Thoracic aorta (tissue), 2 donors: ENCODE results near the gene ATXN10. TPM values are rescaled to one million over a fixed set of nuclear protein-coding genes. Genes with fewer than 3 reads are reported as not detected.

Experiments
- ATAC-seq: fragments of 150-250 bp; one replicate; pipeline ENCODE4 v1.8.0; 2017; ENCODE audit warnings: low read depth; ENCODE audit not compliant: insufficient number of reproducible peaks, low FRiP score
- DNase-seq: peaks from one replicate; pipeline ENCODE4 v3.0.0-alpha.2; 2020; ENCODE audit warnings: low spot score
- H3K27ac ChIP-seq, 2 donors: fragments of 200-600 bp; sonication (generic); 1 replicate in 1 of 2; 2 replicates in 1 of 2; pipeline ENCODE4 v1.5.1; 2016; ENCODE audit warnings: mild to moderate bottlenecking in 2 of 2, moderate library complexity in 2 of 2
- H3K27me3 ChIP-seq: fragments of 200-600 bp; sonication (generic); replicated peaks from 2 replicates; pipeline ENCODE4 v1.6.0; 2016; ENCODE audit warnings: mild to moderate bottlenecking; ENCODE audit not compliant: insufficient read depth
- H3K36me3 ChIP-seq: fragments of 200-600 bp; sonication (generic); one replicate; pipeline ENCODE4 v1.5.1; 2016
- H3K4me1 ChIP-seq, 2 donors: fragments of 200-600 bp; sonication (generic); 1 replicate in 1 of 2; 2 replicates in 1 of 2; pipeline versions ENCODE4 v1.5.1 to v1.6.0; 2016; ENCODE audit warnings: low read depth in 2 of 2, mild to moderate bottlenecking in 1 of 2; ENCODE audit not compliant: control insufficient read depth in 1 of 2
- H3K4me3 ChIP-seq: fragments of 200-600 bp; sonication (generic); 2 replicates; pipeline ENCODE4 v1.5.1; 2016; ENCODE audit warnings: mild to moderate bottlenecking
- H3K9me3 ChIP-seq: fragments of 200-600 bp; sonication (generic); 2 replicates; pipeline ENCODE4 v1.5.1; 2016
- total RNA-seq, 2 donors: library from RNA; depleted of rRNA; stranded (reverse); fragments of >200 nt; gene quantifications; one replicate each; pipeline versions ENCODE4 v1.1.0 to v1.2.3, GENCODE V29; 2016
- TF ChIP-seq, protein P1 (sequence below): fragments of 200-600 bp; sonication (generic); IDR thresholded peaks from one replicate; pipeline ENCODE4 v1.5.1; 2019; ENCODE audit warnings: antibody characterized with exemption

The ATXN10 gene
- total RNA-seq, 2 donors from 2014 or later: 52.9 to 164 TPM

DNA sequence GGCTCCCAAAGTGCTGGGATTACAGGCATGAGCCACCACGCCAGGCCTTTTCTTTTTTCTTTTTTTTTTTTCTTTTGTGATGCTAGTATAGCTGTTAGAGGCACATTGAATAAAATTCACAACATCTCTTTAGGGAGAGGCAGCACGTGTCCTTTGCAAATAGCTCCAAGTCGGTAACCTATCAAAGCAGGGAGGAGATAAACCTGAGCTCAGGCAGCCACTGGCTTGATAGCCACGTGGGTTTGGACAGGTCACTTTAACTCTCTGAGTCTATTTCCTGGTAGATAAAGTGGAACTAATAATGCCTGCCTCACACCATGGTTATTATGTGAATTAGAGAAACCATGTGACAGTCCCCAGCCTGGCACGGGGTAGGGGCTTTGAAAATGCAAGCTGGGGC, 43.1 kb upstream of the ATXN10 start:
- no peak overlapping the region for H3K27ac ChIP-seq
- TF ChIP-seq, protein P1, sequence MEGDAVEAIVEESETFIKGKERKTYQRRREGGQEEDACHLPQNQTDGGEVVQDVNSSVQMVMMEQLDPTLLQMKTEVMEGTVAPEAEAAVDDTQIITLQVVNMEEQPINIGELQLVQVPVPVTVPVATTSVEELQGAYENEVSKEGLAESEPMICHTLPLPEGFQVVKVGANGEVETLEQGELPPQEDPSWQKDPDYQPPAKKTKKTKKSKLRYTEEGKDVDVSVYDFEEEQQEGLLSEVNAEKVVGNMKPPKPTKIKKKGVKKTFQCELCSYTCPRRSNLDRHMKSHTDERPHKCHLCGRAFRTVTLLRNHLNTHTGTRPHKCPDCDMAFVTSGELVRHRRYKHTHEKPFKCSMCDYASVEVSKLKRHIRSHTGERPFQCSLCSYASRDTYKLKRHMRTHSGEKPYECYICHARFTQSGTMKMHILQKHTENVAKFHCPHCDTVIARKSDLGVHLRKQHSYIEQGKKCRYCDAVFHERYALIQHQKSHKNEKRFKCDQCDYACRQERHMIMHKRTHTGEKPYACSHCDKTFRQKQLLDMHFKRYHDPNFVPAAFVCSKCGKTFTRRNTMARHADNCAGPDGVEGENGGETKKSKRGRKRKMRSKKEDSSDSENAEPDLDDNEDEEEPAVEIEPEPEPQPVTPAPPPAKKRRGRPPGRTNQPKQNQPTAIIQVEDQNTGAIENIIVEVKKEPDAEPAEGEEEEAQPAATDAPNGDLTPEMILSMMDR: no peak
- ATAC-seq (no peak), DNase-seq (no peak)
- no peaks in the 10 kb centered on the region for H3K27me3 ChIP-seq
- H3K9me3 ChIP-seq: no peaks in the 10 kb centered on the region
- H3K4me1 ChIP-seq: no peaks in the 10 kb centered on the region
- H3K36me3 ChIP-seq: no peaks in the 10 kb centered on the region
- H3K4me3 ChIP-seq: no peak overlapping the region

DNA sequence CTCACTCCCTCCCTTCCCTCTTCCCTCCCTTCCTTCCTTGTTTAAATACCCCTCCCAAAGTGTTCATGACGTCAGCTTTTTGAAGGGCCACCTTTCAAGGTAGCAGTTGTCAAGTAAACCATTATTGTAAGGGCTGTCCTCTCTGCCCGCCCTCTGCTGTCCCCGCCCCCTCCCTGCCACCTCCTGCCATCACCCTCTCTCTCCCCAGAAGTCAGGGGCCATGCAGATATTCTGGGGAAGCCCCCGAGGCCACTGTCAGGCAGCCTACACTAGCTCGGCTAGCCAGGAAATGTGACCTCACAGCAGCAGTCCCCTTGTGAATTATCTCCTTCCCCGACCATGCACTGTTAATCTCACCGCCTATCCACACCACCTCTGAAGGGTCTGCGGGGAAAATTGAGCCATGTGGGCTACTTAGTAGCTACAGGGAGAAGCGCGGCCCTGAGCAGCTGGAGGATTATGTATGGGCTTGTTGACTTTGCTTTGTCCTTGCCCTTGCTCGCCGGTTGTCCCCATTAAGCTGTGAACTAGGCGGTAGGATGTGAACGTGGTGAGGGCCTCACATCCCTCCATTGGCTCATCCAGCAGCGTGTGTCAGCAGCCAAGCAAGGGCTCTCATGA, 42.1 kb upstream of the ATXN10 start:
- DNase-seq: no peak
- TF ChIP-seq, protein P1: no peak
- no peaks in the 10 kb centered on the region for H3K4me1 ChIP-seq
- H3K27ac ChIP-seq: no peak overlapping the region
- H3K36me3 ChIP-seq: no peaks in the 10 kb centered on the region
- ATAC-seq: no peak
- no peaks in the 10 kb centered on the region for H3K9me3 ChIP-seq
- no peak overlapping the region for H3K4me3 ChIP-seq
- no peaks in the 10 kb centered on the region for H3K27me3 ChIP-seq

DNA sequence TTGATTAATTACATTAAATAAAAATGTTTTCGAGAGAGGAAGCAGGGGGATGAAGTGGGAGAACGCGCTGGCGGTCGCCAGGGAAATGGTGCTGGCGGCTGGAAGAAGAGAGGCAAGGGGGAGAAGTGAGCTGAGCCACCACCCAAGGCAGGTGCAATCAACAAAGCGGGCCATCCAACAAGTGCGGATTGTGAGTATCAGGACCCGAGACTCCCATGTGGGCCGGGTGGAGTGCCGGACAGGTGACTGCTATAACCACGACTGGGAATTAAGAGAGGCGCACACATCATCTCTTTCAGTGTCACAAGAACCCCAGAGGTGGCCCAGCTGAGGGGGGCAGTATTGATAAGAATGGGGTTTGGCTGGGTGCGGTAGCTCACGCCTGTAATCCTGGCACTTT, 41.2 kb upstream of the ATXN10 start:
- Histone ChIP-seq H3K9me3 (no peaks in the 10 kb centered on the region), H3K4me1 (no peaks in the 10 kb centered on the region), H3K27me3 (no peaks in the 10 kb centered on the region), H3K4me3 (no peak overlapping the region), H3K36me3 (no peaks in the 10 kb centered on the region), H3K27ac (no peak overlapping the region)
- DNase-seq: no peak
- ATAC-seq: no peak
- TF ChIP-seq, protein P1: no peak

DNA sequence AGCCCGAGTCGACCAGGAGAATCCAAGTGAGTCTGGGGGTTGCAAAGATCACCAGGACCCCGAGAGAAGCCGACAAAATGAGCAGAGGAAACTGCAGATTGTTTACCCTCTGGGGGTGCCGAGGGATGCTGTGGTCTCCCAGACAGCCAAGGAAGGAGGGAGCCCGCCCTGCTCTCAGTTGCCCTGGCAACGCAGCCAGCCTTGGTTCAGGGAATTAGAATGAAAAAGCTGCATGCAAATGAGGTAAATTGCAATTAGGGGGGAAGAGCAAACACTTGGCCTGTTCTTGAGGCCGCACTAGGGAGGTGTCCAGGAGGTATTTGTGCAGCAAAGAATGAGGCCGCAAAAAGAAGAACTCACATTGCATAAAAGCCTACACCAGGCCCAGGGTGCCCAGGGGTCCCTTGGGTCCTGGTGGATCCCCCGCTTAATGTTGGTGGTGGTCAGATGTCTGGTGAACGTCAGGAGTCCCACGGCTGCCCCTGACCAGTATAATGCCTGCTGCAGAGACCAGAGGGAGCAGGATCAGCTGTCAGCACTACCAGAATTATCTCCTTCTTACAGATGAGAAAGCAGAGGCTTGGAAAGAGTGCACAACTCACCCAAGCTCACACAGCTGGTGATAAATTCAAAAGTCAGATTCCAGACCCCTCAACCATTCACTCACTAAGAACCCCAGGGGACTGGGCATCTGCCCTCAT, 40.3 kb upstream of the ATXN10 start:
- H3K27me3 ChIP-seq: no peaks in the 10 kb centered on the region
- H3K36me3 ChIP-seq: no peaks in the 10 kb centered on the region
- DNase-seq (no peak), ATAC-seq (no peak)
- TF ChIP-seq, protein P1: no peak
- no peak overlapping the region for H3K27ac ChIP-seq
- H3K9me3 ChIP-seq: no peaks in the 10 kb centered on the region
- H3K4me3 ChIP-seq: no peak overlapping the region
- no peaks in the 10 kb centered on the region for H3K4me1 ChIP-seq

DNA sequence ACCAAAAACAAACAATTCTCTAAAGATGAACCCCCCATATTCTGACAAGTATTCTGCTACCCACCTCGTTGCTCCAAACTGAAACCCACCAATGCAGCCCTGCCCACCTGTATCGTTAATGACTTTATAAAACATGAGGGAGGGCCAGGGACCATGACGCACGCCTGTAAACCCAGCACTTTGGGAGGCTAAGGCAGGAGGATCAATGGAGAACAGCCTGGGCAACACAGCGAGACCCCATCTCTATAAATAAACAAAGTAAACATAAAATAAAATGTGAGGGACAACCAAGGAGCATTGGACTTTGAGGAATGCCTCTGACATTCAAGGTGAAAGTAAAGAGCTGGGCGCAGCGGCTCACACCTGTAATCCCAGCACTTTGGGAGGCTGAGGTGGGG, 39.8 kb upstream of the ATXN10 start:
- no peak overlapping the region for H3K27ac ChIP-seq
- H3K4me1 ChIP-seq: no peaks in the 10 kb centered on the region
- no peaks in the 10 kb centered on the region for H3K27me3 ChIP-seq
- TF ChIP-seq, protein P1: no peak
- H3K36me3 ChIP-seq: no peaks in the 10 kb centered on the region
- ATAC-seq (no peak), DNase-seq (no peak)
- H3K4me3 ChIP-seq: no peak overlapping the region
- no peaks in the 10 kb centered on the region for H3K9me3 ChIP-seq
